Smooth muscle cell of the brain vasculature (primary cell): ENCODE measurements around the gene TMEM127.
"Not testable (repeated sequence)": the region's sequence is repeated elsewhere in the genome, so short reads cannot be mapped to it uniquely, and the experiment has no call there.

Experiments used
- DNase-seq: peaks from one replicate; pipeline ENCODE4 v3.0.0-alpha.2; 2012; ENCODE audit warnings: low read depth, low spot score

TMEM127 gene

GRCh38 chr2:96241227-96241626 lies 24.6 kb downstream of the TMEM127 start:
- no peak for DNase-seq

GRCh38 chr2:96240341-96241038 lies 25.3 kb downstream of the TMEM127 start:
- DNase-seq, result no peak

DNA sequence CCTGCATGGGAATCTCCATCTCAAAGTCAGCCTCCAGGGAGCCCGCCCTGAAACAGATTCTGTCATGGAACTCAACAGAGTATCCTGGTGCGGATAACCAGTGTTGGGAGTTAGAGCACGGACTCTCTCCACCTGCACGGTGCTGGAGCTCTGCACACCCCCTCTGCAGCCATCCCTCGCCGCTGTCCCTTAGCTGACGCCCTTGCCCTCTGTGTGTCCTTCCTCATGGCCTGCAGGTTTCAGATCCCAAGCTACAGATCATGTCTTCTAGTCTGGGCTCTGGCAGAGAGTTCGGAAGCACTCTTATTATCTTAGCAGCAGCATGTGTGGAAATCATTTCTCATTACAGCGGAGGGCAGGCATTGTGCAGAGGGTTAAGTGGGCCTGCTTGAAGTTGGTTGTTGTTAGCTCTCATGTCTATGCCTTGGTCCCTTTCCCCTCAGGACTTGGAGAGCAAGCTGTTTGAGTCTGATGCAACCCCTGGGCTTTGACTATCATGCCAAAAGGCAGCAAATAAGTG lies 26.0 kb downstream of the TMEM127 start:
- DNase-seq, result no peak

- no peak for DNase-seq
Observed at GRCh38 chr2:96239091-96239490, 26.7 kb downstream of the TMEM127 start.

GRCh38 chr2:96238266-96238665 lies 27.5 kb downstream of the TMEM127 start:
- no peak for DNase-seq

DNA sequence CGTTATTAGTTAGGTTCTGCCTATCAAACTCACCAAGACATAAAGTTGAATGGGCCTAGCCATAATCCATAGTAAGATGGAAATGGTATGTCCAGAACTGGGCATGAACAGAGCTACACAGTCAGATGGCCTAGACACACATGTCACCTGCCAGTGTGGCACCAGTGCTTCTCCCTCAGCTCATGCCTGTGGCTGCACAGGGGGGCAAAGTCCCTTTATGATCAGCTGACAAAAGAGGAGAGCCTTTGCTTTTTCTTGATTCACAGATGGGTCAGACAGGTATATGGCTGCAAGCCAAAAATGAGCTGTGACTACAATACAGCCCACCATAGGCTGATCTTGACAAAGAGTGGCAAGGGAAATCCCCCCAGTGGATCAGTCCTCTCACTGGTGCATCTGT lies 28.9 kb downstream of the TMEM127 start:
- DNase-seq, result no peak

DNA sequence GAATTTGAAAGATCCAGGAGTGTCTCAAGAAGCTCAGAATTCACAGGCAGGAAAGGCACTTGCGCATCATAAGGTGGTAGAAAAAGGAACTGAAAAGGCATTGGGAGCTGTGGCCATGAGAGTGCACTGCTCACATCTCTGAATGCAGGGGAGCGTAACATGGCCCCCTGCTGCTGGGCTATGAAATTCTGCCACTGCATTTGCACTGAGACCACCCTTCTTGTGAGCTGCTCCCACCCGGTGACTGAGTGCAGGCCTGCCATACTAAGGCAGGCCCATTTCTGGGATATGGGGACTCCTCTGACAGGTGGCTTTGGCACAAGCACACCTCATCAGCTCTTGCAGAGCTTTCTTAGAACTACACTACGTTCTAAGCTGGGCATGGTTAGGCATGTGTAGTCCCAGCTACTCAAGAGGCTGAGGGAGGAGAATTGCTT lies 31.9 kb downstream of the TMEM127 start:
- no peak for DNase-seq

DNA sequence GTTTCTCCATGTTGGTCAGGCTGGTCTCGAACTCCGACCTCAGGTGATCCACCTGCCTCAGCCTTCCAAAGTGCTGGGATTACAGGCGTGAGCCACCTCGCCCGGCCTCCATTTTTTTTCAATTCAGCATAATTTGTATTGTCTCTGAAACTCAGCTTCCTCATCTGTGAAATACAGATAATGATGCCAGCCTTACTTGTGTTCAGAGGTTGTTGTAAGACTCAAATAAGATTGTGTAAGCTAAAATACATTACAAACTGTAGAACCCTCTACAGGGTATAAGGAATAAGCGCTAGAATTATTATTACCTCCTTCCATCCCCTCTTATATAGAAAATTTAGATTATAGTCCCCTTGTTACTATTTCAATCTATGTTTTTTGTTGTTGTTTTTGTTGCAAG lies 32.4 kb downstream of the TMEM127 start:
- no peak for DNase-seq

GRCh38 chr2:96231316-96231715 lies 34.5 kb downstream of the TMEM127 start:
- DNase-seq, result no peak

DNA sequence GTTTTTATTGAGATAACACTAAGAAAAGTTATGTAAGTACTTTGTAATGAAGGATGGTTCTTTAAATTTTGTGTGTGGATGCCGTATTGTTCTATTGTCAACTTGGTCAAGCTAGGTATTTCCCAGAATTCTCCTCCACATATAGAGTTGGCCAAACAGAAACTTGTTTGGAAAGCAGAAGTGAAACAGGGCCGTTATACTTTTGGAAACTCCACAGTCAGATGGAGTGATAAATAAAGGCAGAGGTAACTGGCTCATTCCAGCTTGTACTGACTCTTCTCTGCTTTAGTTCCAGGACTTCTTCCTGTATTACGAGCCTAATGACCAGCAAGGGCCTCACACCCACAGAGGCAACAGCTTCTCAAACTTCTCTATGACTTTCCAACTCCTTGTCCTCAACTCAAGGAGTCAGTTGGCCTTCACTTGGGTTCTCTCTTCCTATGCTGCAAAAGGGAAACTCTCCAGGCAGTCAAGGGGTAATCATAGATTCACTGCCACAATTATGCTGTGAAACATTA lies 40.7 kb downstream of the TMEM127 start:
- no peak for DNase-seq

GRCh38 chr2:96221106-96221505 lies 44.7 kb downstream of the TMEM127 start:
- not testable (repeated sequence) for DNase-seq

- not testable (repeated sequence) for DNase-seq
Observed at GRCh38 chr2:96219959-96220358, 45.8 kb downstream of the TMEM127 start.

DNA sequence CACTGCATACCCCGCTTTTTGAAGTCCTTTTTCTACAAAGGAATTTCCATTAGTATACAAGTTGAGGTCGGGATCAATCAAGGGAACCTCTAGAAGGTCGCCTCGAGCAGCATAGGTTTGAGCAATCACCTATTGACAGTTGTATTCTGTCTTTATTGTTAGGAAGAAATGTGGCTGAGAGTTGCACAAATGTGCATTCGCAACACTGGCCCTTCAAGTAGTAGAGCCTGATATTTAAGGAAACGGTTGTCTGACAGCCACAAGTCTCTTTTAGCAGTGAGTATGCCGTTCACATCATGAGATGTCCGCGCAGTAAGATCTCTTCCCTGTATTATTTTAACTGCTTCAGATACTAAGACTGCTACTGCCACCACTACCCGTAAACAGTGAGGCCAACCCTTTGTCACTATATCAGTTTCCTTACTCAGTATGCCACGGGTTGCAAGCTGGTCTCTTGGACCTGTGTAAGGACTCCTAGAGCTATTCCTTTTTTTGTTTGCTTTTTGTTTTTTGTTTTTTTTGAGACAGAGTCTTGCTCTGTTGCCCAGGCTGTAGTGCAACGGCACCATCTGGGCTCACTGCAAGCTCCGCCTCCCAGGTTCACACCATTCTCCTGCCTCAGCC lies 47.2 kb downstream of the TMEM127 start:
- DNase-seq, result no peak

- DNase-seq, result no peak
Observed at GRCh38 chr2:96214554-96214953, 51.2 kb downstream of the TMEM127 start.

DNA sequence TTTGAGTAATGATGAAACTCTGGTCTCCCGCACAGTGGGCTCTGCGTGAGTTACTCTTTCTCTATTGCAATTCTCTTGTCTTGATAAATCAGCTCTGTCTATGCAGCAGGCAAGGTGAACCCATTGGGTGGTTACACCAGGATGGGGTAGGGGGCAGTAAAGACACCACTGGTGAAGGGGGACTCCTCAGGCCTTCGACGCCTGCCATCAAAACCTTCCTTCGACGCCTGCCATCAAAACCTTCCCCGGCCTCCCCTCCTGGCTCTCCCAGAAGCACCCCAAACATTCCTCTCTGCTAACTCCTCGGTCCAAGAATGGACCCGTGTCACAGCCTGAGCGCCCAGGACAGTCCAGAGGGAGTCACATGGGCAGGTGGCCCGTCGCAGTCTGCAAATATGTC lies 52.4 kb downstream of the TMEM127 start:
- no peak for DNase-seq

DNA sequence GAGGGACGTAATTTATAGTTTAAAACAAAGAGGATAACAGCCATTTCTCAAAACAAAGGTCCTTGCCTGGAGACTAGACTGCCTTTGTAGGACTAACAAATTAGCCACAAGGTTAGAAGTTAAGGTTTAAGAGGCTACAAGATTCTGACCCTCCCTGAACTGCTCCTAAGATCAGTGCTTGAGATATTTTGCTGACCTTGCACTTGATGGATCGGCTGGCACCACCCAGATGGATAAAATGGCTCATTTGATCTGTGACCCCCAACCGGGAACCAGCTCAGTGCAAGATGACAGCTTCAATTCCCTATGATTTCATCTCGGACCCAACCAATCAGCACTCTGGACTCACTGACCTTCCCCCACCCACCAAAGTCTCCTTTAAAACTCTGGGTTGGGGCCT lies 53.5 kb downstream of the TMEM127 start:
- DNase-seq, result no peak

DNA sequence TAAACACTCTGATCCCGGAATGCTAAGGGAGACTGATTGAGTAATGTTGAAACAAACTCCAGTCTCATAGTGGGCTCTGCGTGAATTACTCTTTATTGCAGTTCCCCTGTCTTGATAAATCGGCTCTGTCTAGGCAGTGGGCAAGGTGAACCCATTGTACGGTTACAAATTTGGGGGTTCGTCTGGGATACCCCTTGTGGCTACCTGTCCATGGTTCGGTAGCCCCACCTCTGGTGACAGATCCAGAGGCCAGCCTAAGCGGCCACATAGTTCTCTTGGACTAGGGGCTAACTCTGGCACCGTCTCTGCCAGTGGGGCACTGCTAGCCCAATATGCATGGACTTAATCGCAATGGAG lies 56.1 kb downstream of the TMEM127 start:
- no peak for DNase-seq

DNA sequence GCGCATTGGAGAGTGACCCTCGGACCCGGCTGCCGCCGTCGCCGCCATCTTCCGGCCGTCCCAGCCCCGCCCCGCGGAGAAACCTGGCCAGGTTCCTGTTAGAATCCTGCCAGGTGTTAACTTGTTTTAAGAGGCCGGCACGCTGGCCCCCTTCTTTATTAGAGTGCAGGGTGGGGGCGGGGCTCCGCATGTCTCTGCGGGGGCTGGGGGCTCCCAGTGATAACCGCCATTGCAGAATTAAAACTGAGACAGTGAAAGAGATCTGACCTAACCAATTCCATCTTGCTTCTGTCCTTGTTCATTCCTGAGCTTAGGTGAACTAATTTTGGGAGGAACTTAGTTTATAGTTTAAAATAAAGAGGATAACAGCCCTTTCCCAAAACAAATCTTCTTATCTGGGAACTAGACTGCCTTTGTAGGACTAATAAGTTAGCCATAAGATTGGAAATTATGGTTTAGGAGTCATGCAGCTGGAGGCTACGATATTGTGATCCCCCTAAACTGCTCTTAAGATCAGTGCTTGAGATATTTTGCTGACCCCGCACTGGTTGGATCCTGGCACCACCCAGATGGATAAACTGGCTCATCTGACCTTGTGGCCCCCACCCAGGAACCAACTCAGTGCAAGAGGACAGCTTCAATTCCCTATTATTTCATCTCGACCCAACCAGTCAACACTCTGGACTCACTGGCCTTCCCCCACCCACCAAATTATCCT lies 56.6 kb downstream of the TMEM127 start:
- no peak for DNase-seq

GRCh38 chr2:96208143-96209010 lies 57.4 kb downstream of the TMEM127 start, which contains the start of gene STARD7:
Gene STARD7, minus strand, starts transcription at chr2:96208827. Its CDS starts 393 bp downstream, at chr2:96208434.
- peak; percentile 93 for DNase-seq

DNA sequence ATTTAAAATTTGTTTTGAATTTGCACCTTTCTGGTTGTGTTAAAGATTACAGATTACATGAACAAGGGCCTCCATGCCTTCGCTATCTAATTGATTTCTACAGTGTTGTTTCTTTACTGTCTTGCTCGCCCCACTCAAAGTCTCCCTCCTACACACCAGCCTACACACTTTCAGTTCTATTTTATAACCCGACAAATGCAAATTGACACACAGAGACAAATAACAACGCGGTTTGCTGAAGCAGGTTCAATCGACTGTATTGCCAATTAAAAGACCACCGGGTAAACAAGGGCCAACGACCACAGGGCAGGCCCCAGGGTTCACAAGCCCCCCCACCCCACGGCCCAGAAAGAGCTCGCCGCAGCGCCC lies 58.0 kb downstream of the TMEM127 start:
- DNase-seq, result no peak

GRCh38 chr2:96207073-96207773 lies 58.6 kb downstream of the TMEM127 start:
- DNase-seq, result no peak
